Stomach (tissue), 4 donors: ENCODE results near the gene HNRNPA2B1.

Experiments used
- CTCF ChIP-seq, 7 experiments: fragments of 450-650 bp in 4 of 7; fragments of 200-600 bp in 3 of 7; sonication (generic) in 3 of 7; IDR thresholded peaks; one replicate each; pipeline ENCODE4 v1.5.1; 2016 to 2019; ENCODE audit warnings: antibody characterized with exemption in 7 of 7, control low read depth in 2 of 7, mild to moderate bottlenecking in 1 of 7
- EP300 ChIP-seq: sonication (generic); formaldehyde crosslinking; IDR thresholded peaks from one replicate; pipeline ENCODE4 v1.6.1; 2017; ENCODE audit warnings: antibody characterized with exemption
- POLR2A ChIP-seq, 4 donors: fragments of 450-650 bp; IDR thresholded peaks; one replicate each; pipeline ENCODE4 v1.6.1; 2016; ENCODE audit warnings: antibody characterized with exemption in 4 of 4, control low read depth in 2 of 4, mild to moderate bottlenecking in 1 of 4, moderate library complexity in 1 of 4
- POLR2AphosphoS5 ChIP-seq, 3 donors: sonication (generic); formaldehyde crosslinking; IDR thresholded peaks; one replicate each; pipeline ENCODE4 v1.6.1; 2016; ENCODE audit warnings: antibody characterized with exemption in 3 of 3

GRCh38 chr7:26188957-26189541, 11.5 kb downstream of the HNRNPA2B1 start:
- TF ChIP-seq CTCF (IDR thresholded peaks at IDR 0.05) (no peak), POLR2AphosphoS5 (IDR thresholded peaks at IDR 0.05) (peak in 1 of 3 donors; percentile 29), EP300 (no peak), POLR2A (IDR thresholded peaks at IDR 0.05) (no peak)
